ENCODE results near the gene TMEM272.
A peak's percentile ranks its signal among the peaks of the same experiment; 100 is the strongest.
"Not testable (repeated sequence)": the region's sequence is repeated elsewhere in the genome, so short reads cannot be mapped to it uniquely, and the experiment has no call there.

The TMEM272 gene

DNA sequence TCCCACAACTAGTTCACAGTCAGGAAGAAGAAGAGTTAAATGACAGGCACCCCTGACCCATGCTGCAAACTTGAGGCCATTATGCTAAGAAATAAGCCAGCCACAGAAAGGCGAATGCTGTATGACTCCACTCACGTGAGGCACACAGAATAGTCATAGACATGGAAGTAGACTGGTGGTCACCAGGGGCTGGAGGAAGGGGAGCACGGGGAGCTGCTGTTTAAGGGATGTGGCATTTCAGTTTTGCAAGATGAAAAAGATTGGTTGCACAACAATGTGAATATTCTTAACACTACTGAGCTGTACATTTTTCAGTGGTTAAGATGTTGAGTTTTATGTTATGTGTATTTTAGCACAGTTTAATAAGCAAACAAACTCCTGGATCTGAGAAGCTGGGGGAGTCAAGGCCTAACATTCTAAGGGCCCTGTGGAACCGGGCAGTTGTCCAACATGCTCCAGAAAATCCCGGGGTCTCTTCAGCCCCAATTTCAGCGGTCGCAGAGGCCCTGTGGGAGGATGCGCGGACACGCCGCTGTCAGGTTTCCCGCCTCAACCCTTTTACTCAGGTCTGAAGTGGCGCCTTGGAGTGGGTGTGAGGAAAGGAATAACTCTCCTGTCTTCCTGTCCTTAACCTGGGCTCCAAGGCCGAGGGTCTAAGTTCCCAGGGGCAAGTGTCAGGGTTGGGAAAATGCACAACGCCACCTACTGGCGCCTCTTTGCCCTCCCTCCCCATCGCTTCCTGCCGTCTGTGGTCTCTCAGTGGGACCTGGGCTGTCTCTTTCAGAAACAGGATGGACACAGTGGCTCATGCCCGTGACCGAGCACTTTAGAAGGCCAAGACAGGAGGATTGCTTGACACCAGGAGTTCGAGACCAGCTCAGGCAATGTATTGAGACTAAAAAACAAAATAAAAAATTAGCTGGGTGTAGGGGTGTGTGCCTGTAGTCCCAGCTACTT is 4.4 kb upstream of the TMEM272 start:
- DNase-seq: peak; percentile 37

DNA sequence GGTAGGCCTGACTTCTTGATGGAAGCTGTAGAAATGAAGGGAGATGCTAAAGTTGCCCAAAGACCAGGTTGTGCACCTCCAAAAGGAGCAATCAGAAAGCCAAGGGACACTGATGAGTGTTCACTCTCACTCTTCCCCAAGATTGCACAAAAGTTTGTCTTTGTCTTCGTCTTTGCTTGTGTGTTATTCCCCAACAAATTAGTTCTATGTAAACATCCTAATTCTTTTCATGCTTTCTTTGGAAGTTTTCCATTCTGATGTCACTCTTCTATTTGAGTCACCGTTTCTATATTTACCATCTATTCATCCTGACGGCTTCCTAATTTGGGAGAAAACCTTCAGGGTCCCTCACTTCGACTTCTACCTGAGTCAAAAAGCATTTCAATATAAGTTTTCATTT is 3.7 kb upstream of the TMEM272 start:
- DNase-seq: no peak

DNA sequence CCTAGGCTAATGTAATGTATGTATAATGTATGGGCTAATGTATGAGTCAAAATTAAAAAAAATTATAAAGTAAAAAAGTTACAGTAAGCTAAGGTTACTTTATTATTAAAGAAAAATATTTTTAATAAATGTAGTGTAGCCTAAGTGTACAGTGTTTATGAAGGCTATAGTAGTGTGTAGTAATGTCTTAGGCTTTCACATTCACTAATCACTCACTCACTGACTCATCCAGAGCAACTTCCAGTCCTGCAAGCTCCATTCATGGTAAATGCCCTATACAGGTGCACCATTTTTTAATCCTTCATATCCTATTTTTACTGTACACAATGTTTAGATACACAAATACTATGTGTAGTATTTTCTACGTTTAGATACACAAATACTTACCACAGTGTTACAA is 1.8 kb upstream of the TMEM272 start:
- no peak for DNase-seq

DNA sequence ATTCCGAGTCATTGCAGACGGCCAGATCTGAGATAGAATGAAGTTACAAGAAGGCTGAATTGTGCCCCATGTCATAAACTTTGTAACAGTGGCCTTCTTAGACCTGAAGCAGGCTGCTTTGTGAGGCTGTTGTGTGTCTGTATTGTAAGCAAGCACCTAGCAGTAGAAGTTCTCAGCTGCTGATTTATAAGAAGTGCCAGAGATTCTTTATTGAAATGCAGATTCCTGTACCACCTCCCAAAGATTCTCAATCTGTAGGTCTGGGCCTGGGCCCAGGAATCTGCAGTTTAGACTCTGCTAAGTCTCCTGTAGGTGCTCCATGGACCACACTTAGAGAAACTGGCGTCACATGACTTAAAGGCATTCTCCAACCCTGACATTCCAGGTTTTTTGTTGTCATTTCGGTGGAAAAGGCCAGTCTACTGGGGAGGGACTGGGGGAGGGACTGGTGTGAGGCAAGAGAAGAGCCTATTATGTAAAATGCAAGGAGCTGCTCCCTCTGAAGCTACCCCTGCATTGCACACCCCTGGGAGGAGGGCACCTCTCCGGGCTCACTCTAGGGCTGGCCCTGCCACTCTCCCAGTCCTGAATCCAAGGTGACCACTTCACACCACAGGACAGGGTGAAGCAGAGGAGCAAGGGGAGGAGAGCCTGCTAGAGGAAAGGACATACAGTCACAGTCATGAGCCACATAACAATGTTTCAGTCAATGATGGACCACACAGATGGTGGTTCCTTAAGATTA is 769 bp upstream of the TMEM272 start:
- no peak for DNase-seq

DNA sequence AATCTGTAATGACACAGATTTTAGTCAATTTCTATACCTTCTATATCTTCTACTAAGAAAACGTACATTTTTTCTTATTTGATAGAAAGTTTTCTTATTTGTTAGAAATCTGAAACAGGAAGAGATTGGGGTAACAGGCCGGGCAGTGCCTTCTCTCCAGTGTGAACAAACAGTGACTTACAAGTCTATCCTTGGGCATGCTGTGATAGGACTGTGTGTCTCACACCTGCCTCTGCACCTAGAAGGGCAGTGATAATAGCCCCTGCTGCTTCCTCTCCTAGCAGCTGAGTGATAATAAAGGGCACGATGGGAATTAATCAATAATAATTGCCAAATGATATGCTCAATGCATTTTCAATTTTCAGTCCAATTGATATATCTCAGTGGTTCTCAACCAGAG is 1.4 kb downstream of the TMEM272 start:
- DNase-seq: no peak

DNA sequence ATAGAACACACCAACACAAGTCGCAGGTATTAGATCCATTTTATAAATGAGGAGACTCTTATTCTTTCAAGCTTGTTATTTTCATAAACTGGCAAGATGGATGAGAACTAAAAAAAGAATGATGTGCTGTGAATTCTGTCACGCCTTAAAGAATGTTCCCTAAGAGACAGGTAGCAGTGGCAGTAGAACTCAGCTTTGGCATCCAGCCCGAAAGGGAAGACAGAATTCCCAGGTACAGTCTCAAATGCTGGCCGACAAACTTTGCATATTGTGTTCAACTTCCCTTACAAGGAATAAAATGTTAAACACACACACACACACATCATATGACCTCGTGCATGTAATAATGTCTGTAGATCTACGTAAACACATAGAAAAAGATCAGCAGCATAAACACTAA is 3.2 kb downstream of the TMEM272 start:
- DNase-seq: no peak

DNA sequence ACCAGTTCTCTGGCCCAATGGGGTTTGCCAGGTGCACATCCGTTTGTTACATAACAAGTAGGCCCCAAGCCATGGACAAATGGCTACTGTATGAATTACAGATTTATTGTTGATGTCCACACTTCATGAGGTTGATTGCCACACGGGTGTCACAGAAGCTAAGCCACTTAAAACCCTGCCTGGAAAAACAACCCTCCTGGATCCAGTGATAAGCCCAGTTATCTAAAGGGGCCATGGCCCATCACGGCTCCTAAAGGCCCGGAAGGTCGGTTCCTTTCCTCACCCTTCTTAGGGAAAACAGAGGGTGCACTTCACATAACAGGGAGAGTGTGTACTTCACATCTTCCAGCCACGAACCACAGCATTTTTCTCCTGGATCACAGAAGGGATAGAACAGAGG is 4.1 kb downstream of the TMEM272 start:
- no peak for DNase-seq

DNA sequence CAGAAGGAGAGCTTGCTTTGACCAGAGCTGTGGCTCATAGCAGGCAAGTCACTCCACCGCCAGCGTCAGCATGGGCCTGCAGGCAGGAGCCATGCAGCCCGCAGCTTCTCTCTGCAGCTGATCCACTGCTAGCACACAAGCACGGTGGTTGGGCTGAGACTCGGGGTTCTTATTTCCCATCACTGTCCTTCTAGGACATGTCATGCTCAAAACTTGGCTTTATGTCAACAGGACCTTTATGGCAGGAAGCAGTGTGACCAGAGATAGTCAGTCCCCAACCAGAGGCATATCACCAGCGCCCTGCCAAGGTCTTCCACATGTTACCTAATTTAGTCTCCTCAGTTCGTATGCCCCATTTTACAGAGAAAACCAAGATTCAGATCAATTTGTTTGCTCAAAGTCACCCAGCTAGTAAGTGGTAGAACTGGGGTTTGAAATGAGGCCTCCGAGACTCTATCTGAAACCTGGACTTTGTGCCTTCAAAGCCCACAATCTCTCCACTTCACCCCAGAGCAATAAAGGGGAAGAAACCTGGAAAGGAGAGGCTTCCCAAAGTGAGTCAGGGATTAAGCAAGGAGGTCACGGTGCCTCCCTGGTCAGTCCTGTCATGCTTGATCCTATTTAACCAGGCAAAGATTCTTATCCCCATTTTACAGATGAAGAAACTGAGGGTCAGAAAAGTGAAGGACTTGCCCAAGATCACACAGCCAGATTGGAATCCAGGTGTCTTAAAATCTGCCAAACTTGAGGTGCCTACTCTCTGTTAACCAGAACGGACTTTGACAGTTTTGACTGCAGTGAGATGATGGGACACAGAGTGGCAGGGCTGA is 5.1 kb downstream of the TMEM272 start:
- no peak for DNase-seq

DNA sequence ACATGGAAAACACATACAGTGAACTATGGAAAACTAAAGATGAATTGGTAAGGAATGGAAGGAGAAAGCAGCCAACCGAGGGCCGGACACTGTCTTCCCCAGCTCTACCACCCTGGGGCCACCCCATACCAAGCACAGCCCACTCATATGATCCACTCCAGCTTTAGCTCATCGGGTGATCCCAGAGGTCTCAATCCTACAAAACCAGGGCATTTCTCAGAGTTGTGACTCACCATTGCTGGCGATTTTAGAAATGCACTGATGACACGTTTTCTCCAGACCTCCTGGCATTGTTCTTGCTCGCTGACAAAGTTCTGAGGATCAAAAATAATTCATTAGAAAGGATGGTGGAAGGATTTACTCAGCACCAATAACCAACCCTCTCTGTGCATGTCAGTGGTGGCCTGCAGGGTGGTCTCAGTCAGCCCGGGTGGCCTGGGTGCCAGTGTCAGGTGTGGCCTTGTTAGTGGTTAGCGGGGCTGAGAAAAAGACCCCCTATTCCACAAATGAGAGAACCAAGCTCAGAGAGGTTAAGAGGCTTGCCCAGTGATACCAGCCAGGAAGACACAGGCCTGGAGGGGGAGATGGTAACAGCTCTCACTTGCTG is 6.6 kb downstream of the TMEM272 start:
- no peak for DNase-seq

DNA sequence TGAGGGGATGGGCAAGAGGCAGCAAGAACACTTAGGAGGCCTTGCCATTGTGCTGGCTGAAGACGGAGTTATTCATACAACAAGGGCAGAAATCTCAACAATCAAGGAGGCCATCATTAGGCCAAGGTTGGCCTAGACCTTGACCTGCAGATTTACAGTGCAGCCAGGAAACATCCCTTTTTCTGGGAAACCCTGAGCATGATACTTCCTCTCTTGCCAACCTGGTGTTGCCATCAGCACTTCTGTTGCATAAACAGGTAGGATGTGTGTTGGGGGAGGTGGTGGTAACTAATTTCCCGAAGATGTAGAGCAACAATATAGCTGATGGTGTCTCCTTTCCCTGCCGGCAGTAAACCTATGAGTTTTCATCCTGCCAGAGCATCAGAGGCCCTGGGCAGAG is 8.0 kb downstream of the TMEM272 start:
- DNase-seq: no peak

DNA sequence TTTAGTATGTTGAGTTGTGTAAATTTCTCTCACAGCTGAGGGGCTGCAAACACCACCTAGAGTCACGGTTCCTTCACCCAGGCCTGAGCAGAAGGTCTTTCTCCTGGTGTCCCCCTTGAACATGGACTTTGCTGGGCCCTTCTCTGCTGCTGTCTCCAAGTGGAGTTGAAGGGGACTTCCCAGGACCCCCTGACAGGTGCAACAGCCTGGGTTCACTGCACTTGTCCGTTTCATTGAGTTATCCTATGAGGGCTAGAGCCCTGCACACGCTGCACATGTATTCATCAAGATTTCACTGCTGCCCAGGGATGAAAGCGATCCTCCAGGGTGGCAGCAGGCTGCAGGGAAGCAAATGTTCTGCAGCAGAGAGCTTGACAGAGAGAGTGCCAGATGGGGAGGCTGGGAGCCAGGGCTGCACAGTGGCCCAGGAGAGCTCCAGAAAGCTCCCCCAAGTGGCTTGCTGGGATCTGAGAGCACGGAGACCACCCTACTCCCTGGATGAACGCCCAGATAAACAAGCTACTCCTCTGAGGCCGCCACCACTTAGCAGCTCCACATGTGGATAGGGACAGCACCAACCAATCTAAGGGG is 10.3 kb downstream of the TMEM272 start:
- DNase-seq: no peak

DNA sequence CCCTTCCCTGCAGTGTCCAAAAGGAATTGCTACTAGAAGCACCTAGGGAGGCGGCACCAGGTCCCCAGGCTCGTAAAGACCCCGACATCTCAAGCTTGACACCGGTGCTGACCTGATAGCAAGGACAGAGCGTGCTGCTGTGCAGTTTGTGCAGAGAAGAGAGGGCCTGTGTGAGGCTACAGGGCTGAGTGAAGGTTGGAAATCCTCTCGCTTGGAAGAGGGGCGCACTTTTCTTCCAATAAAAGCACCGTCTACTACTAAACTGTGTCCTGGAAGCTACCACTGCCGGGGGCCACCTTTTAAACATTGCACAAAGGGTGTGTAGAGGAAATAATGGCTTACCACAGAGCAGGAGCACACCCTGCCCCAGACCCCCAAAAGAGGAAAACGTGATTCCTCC is 11.0 kb downstream of the TMEM272 start:
- DNase-seq: no peak

DNA sequence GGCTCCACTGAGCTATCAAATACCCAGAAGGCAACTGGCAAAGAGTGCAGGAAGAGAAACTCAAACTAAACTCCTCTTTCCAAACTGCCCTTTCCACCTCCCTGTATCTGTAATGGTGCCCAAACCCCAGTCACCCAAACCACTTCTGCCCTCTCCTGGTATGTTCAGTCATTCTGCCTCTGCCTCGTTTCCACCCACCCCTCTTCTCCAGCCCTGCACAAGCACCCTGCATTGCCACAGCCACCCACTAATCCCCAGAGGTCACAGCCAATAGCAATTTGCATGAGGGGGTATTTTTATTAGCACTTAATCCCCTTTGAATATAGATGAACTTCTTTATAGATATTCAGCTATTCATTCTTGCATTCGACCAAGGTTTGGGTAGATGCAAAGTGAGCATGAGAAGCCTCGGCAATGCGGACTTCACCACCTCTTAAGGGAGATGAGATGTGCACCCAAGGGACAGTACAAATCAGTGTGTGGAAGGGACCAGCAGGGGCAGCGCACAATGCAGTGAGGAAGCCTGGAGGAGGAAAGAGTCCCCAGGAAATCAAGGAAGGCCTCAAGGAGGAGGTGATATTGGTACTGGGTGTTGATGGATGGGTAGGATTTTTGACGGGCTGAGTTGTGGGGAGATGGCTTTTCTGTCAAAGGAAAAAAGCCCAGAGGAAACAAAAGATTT is 12.4 kb downstream of the TMEM272 start:
- peak; percentile 56 for DNase-seq

DNA sequence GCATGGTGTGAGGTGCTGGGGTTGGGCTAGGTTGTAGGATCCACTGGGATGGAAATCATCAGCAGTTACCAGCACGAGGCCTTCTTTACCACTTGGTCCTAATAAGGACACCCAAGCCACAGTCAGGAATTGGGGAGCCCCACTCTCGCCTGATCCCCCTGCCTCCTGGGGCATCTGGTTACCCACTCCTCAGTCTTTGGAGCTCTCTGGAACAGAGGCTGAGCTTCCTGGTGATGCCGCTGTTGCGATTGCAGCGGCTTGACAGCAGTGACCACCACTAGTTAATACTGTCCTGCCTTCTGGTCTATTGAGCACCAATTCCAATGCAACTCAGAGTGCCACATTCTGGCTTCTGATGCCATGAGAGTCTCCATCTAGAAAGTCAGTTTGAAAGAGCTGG is 13.5 kb downstream of the TMEM272 start:
- DNase-seq: no peak

DNA sequence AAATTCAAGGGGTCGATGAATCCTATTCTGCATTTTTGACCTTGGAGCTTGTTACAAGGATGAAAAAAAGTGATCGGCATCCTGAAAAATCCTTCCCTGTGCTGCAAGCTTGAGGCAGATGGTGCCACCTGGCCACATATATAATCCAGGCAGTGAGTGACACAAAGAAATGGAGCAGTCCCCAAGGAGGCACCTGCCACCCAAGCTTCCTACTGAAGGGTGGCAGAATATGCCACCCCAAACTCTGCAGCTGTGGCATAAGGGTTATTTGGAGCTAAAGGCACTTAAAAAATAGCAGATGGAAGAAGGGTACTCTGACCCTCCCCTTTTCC is 15.4 kb downstream of the TMEM272 start:
- DNase-seq: no peak

DNA sequence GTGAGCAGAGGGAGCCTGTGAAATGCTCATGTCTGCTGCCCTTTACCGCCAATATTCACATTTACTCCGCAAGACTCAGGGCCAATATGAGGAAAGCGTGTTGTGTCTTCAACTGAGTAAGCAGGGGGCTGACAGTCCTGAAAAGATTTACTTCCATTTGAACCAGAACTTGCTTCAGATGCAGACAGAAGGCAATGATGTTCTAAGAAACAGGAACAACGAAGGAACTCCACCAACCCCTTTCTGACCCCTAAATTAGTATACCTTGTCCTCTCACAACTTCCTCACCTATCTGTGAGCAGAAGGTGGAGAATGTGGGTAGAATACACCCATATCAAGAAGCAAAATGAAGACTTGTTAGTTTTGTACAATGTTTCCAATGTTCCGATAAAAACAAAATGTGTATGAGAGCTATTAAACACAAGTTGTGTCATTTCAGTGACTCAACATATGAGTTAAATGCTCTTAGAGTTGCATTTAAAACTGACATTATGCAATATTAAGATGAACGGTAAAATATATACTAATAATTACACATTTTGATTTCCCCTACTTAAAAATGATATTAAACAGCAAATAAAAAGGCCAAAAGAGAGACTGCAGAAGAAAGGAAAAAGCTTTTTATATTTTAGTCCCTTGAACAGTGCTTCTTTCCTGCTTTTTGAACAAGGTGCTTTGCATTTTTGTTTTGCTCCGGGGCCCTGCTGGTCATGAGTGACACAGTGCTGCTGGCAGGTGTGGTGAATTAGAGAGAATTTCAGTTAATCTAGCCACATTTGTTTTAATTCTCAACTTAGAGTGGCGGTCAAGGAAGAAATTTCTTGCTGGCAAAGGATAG is 16.0 kb downstream of the TMEM272 start:
- DNase-seq: no peak

DNA sequence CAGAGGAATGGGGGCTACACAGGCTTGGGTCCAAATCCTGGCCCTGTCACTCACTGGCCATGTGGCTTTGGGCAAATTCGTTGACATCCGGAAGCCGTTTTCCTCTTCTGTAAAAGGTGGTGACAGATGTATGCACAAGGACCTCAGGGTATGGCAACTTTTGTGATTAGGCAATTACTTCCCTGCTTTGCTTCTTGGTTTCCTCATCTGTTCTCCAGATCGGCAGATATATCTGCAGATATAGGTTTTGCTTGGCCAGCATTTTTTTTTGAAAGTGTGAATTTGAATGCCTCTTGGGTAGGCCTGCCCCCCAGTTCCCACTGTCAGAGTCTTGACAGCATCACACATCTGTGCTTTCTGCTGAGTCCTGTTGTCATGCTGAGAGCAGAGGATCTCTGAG is 17.7 kb downstream of the TMEM272 start:
- DNase-seq: no peak

DNA sequence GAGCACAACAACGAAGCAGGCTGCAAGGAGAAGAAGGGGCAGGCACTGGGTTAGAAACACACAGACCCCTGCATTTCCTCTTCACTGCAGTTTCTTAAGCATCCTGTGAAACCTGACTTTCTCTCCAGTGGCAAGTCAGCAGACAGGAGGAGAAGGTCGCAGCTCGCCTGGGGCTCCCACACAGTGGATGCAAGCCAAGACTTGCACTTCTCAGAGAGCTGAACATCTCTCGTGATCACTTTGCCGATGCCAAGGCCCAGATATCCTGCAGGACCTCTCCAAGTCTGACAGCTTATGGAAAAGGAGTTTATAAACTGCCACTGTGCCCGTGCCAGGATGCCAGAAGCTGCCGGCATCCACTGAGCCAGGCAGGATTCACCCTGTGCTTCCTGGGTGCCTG is 18.4 kb downstream of the TMEM272 start:
- no peak for DNase-seq

DNA sequence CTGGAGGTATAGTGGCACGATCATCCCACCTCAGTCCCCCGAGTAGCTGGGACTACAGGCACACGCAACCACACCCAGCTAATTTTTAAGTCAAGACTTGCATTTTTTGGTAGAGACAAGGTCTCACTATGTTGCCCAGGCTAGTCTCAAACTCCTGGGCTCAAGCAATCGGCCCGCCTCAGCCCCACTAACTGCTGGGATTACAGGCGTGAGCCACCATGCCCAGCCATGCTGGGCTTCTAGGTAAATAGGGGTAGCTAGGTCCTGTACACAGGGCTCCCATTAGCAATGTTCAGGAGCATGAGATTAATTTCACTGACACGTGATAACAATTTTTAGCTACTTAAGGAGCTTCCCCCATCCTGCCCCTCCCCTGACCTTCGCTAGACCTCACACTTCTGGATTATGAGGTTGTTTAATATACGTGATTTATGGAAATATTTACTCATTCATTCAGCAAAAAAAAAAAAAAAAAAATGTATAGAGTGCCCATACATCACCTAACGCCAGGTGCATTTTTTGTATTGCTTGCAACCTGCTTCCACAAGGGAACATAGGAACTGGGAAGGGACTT is 19.2 kb downstream of the TMEM272 start:
- no peak for DNase-seq

DNA sequence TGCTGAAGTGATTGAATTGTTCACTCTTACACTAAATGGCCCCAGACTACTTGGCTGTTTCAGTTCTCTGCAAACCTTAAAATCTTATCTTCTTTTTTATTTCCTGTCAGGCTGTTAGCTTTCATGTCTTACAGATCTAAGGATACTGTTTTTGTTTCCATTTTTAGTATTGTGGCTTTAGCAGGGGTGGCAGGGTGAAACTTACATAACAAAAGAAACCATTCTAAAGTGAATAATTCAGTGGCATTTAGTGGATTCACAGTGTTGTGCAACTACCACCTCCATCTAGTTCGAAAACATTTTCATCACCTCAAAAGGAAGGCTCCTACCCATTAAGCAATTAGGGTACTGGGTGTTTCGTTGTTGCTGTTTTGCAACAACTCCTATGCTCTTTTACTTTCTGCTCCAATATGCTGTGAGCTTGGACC is 19.8 kb downstream of the TMEM272 start:
- no peak for DNase-seq

DNA sequence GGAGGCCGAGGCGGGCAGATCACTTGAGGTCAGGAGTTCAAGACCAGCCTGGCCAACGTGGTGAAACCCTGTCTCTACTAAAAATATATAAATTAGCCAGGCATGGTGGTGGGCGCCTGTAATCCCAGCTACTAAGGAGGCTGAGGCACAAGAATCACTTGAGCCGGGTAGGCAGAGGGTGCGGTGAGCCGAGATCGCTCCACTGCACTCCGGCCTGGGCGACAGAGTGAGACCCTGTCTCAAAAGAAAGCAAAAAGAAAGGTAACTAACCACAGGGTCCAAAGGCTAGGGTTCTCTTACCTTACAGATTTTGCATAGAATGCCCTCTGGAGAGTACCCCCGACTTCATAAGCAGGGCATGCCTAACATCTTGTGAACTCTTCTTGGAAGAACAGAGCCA is 20.3 kb downstream of the TMEM272 start:
- not testable (repeated sequence) for DNase-seq

Data from activated naive CD4-positive, alpha-beta T cell treated with Interleukin-2 at 50 U/mL for 16 hours (primary cell).